Mucosa of descending colon (tissue), 3 donors: ENCODE measurements around the gene RPL10A. TPM values are rescaled to one million over a fixed set of nuclear protein-coding genes. Genes with fewer than 3 reads are reported as not detected.

Experiments
- ATAC-seq: fragments of 200-7000 bp; cut with Tn5 transposase; one replicate; pipeline ENCODE4 v1.9.1; 2020; ENCODE audit warnings: mild to moderate bottlenecking, moderate library complexity
- DNase-seq, 3 donors: peaks; one replicate each; pipeline ENCODE4 v3.0.0-alpha.2; 2020
- H3K36me3 ChIP-seq: fragments of 200-600 bp; one replicate; pipeline ENCODE4 v1.8.0; 2021; ENCODE audit warnings: low read depth, mild to moderate bottlenecking
- H3K4me1 ChIP-seq: fragments of 200-600 bp; one replicate; pipeline ENCODE4 v1.8.0; 2021; ENCODE audit warnings: low read depth, mild to moderate bottlenecking
- H3K4me3 ChIP-seq: fragments of 200-600 bp; one replicate; pipeline ENCODE4 v1.8.0; 2021; ENCODE audit warnings: mild to moderate bottlenecking
- H3K9me3 ChIP-seq: fragments of 200-600 bp; one replicate; pipeline ENCODE4 v1.8.0; 2021; ENCODE audit warnings: mild to moderate bottlenecking
- CTCF ChIP-seq: fragments of 200-600 bp; IDR thresholded peaks from one replicate; pipeline ENCODE4 v1.8.0; 2022; ENCODE audit warnings: antibody characterized with exemption, mild to moderate bottlenecking
- intact Hi-C, 2 donors: fragments of 100-400 bp; cut with DNase I in 1 of 2; cut with micrococcal nuclease in 1 of 2; formaldehyde crosslinking; loops; one replicate each; pipeline versions ENCODE4 v1.11.0 to v1.11.1; 2022; cut with DNase I, micrococcal nuclease
- total RNA-seq, 3 donors: library from RNA; stranded (reverse); fragmentation: NEBNext Ultra II Directional in 2 of 3; extraction: Animal tissue kit (Norgen Biotek cat#: 25700) in 2 of 3; gene quantifications; one replicate each; pipeline versions ENCODE4 v1.2.1 to v1.2.4, GENCODE V29; 2021 to 2023
- donor health status: DM: no; HTN: no; CAD: no; lungs with moderate emphysema.
- donor health status: DM: no; HTN: no; CAD: no.
- donor health status: DM: no; HTN: yes; CAD: no.

Gene RPL10A
- total RNA-seq, 3 donors from 2014 or later = 849 to 1,069 (median 985) TPM

- Histone ChIP-seq H3K9me3 (no peaks in the 10 kb centered on the region), H3K4me3 (no peak overlapping the region), H3K36me3 (no peaks in the 10 kb centered on the region), H3K4me1 (peaks cover 11% of the 10 kb centered on the region)
- no peak for TF ChIP-seq CTCF
- ATAC-seq (no peak), DNase-seq (no peak)
- intact Hi-C loops = no loop called here
Observed at GRCh38 chr6:35500782-35501181, 32.6 kb downstream of the RPL10A start.

GRCh38 chr6:35501784-35502183, 33.6 kb downstream of the RPL10A start:
- Histone ChIP-seq H3K4me1 (peaks cover 10% of the 10 kb centered on the region), H3K36me3 (no peaks in the 10 kb centered on the region), H3K4me3 (no peak overlapping the region), H3K9me3 (no peaks in the 10 kb centered on the region)
- intact Hi-C loops = no loop called here
- DNase-seq = no peak
- TF ChIP-seq CTCF = no peak
- ATAC-seq = no peak

DNA sequence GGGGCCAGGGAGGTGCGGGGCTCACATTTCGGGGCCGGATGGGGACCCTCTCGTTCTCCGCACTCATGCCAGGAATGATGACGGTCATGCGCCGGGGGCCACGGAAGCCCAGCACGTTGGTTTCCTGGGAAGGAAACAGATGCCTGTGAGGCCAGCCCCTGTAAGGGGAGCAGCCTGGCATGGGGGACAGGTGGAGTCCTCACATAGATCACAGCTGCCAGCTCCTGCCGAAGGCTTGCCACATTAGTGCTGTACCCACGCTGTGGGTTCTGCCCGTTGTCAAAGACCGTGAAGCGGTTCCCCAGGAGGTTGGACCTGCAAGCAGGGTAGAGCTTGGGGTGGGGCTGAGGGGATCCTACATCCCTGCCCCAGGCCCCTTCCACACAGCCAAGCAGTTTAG, 35.3 kb downstream of the RPL10A start:
- ATAC-seq = no peak

DNA sequence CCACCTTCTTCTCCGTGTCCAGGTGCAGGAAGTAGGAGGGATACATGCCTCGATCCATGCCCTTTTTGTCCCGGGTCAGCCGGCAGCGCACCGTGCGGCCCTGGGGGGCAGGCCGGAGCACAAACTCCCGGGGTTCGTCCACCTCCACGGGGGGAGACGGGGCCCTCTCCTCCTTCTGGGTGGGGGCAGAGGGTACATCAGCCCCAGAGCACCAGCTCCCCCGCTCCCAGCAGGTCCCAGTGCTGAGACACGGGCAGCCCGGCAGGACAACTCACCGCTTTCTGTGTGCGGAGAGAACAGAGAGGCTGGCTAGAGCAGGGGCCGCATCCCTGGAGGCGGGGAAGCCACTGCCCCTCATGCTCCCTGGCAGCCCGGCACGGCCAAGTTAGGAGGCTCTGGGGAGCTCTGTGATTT, 37.8 kb downstream of the RPL10A start:
- ATAC-seq = no peak
- no peaks in the 10 kb centered on the region for H3K9me3 ChIP-seq
- TF ChIP-seq CTCF = no peak
- no peaks in the 10 kb centered on the region for H3K36me3 ChIP-seq
- DNase-seq = no peak
- intact Hi-C loops = no loop called here
- no peak overlapping the region for H3K4me3 ChIP-seq
- no peaks in the 10 kb centered on the region for H3K4me1 ChIP-seq

More for the DNA sequence above, 35.3 kb downstream of the RPL10A start:
- no peaks in the 10 kb centered on the region for H3K4me1 ChIP-seq
- H3K36me3 ChIP-seq = no peaks in the 10 kb centered on the region
- DNase-seq = no peak
- no peaks in the 10 kb centered on the region for H3K9me3 ChIP-seq
- no peak overlapping the region for H3K4me3 ChIP-seq
- TF ChIP-seq CTCF = no peak
- intact Hi-C loops = no loop called here

DNA sequence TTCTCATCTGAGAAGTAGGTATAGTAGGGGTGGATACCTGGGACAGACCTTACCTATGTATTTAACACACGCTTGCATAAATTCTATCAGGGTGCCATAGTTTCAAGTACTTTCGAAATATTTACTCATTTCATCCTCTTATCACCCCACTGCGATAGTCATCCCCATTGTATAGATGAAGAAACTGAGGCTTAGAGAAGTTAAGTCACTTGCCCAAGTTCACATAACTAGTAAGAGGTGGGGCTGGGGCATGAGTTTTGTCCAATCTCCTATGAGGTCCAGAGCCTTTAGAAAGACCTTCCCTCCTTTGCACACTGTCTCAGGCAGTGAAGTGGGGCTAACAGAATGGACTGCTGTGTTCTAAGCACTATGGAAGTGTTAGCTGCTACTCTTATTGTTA, 38.3 kb downstream of the RPL10A start:
- DNase-seq (no peak), ATAC-seq (no peak)
- intact Hi-C loops = no loop called here
- Histone ChIP-seq H3K9me3 (no peaks in the 10 kb centered on the region), H3K4me3 (no peak overlapping the region), H3K4me1 (no peaks in the 10 kb centered on the region), H3K36me3 (no peaks in the 10 kb centered on the region)
- no peak for TF ChIP-seq CTCF

DNA sequence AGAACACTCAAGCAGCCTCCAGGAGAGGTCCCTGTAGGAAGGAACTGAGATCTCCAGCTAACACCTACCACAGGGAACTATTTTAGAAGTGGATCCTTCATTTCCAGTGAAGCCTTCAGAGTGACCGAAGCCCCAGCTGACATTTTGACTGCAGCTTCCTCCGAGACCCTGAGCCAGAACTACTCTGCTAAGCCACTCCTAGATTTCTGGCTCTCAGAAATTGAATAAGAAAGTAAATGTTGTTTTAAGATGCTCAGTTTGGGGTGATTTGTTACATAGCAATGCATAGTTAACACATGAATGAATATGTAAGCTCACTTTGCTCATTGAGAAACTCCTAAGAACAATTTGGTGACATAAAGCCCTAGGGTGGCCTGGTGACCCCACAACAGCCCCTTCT, 39.0 kb downstream of the RPL10A start:
- Histone ChIP-seq H3K4me1 (no peaks in the 10 kb centered on the region), H3K36me3 (no peaks in the 10 kb centered on the region), H3K9me3 (no peaks in the 10 kb centered on the region), H3K4me3 (no peak overlapping the region)
- intact Hi-C loops = no loop called here
- ATAC-seq (no peak), DNase-seq (no peak)
- TF ChIP-seq CTCF = no peak
